Activated CD4-positive, alpha-beta T cell treated with anti-CD3 and anti-CD28 coated beads for 4 hours (primary cell): ENCODE data around the gene ESRP2.

Source experiments
- DNase-seq, 2 donors: peaks; one replicate each; pipeline ENCODE4 v3.0.0-alpha.2; 2020

The ESRP2 gene

DNA sequence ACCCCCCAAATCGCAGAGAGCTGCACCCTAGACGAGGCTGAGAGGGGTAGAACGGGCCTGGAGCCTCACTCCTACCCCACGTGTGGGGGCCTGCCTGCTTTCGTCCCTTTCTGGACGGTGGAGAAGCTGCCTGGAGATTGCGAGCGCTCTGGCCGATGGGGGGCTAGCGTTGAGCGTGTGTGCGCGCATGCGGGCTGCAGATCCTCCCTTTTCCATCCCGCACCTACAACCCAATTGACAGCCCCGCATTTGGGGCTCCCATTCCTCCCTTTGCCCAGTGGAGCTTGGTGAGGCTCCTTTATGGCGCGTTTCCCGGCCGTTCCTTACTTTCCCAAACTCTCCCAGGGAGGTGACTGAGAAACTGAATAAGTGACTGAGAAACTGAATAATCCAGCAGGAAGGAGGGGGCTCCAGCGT, 907 bp upstream of the ESRP2 start:
- no peak for DNase-seq

DNA sequence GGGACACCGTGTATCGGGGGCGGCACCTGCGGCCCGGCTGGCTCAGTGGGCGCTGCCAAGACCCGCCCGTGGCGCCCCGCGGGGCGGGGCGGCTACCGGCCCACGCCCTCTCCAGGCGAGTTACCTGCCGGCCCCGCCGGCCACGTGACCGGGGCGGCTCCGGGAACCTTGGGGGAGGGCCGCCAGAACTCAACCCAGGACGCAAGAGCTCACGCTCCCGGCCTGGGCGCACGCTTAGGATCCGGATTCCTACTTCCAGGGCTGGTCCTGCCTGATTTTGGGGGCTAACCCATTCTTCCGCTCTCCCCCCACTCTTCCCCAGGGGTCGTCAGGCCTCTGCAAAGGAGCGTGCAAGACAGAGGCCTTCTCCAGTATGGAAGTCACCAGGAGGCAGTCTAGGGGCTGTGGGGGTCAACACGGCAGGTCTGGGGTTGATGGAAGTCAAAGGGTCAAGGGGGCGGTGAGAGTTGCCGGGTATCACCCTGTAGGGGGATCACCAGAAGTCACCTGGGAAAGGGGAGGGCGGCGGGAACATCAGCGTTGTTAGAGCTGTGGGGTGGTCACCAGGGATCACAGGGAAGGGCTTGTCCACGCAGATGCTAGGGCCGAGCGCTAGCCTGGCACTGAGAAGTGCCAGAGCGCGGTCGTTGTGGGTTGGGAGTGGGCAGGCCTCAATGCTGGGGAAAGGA, 354 bp upstream of the ESRP2 start:
- peak in 1 of 2 donors; percentile 23 for DNase-seq

DNA sequence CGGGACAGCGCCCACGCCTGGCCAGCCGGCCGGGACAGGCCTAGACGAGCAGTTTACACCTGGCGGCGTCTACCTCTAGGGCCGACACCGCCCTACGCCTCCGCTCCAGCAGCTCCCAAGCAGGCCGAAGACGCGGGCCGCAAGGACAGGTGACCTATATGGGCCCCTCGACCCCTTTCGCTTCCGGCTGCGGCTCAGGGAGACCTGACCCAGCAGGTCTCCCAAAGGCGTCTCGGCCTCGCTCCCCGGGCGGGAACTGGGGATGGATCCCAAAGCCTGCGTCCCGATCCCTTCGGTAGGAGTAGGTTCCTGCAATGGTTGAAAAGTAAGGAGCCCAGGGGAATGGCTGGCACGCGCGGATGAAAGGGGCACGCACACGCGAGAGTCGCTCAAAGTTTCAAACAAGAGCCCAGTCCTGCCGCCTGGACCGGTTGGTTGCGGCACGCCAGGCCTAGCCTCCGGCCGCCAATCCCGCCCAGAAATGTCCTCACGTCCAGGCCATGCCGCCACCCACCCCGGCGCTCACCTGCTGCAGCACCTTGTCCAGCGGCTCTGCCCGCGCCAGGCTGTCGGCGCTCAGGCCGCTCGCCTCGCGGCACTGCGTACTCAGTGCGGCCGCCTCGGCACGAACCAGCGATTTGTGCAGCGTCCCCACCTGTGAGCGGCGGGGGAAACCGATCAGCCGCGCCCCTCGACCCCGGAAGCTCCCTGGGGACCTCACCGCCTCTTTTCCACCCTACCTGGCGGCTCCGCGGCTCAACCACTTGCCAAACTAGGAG, 630 bp downstream of the ESRP2 start:
- no peak for DNase-seq

DNA sequence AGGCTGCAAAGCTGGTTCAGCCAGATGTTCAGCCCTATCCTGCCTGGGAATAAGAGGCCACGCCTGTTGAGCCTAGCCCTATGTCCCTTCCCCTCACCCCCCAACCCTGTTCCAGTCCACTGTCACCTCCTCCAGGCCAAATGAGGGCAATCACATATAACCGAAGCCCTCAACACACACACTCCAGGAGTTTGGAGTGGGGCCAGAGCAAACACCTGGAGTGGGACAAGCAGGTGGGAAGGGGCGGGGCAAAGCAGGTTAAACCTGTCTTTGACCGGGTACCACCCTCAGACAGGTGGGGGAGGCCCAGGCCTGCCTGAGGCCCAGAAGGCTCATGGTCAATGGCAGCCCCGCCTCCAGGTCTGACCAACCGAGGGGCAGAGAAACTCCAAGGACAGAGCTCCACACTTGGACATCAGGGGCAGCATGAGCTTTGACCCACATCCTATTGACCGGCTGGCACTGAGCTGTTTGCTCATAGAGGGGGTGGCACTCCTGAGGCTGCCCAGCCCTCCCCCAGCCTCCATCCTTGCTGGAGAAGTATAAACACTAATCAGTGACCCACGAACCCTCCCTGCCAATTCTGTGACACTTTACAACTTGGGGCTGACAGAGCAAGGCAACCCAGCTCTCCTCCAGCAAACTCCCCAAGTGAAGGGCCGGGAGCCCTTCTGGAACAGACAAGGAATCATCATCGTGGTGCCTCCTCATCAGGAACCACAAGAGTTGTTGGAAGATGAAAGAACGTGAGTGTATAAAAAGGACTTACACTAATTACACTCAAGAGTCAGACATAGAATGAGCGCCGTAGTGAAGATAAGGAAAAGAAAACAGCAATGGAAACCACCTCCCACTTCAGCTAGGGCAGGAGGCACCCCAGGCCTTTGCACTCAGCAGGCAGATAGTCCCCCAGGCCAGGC, 1.5 kb downstream of the ESRP2 start:
- DNase-seq = no peak

DNA sequence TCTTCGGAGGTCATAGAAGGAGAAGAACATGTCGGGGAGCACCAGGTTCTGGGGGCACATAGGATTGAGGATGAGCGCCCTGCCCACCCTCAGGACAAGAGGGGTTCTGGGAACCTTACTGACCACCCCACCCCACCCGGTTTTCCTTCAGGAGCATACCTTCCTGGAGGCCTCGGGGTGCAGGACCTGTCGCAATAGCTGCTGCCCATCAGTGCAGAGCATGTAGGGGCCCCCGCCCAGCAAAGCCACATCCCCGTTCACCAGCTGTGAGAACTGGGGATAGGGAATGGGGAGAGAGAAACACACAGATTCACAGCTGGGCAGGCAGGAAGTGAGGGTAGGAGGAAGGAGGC, 2.1 kb downstream of the ESRP2 start:
- no peak for DNase-seq

DNA sequence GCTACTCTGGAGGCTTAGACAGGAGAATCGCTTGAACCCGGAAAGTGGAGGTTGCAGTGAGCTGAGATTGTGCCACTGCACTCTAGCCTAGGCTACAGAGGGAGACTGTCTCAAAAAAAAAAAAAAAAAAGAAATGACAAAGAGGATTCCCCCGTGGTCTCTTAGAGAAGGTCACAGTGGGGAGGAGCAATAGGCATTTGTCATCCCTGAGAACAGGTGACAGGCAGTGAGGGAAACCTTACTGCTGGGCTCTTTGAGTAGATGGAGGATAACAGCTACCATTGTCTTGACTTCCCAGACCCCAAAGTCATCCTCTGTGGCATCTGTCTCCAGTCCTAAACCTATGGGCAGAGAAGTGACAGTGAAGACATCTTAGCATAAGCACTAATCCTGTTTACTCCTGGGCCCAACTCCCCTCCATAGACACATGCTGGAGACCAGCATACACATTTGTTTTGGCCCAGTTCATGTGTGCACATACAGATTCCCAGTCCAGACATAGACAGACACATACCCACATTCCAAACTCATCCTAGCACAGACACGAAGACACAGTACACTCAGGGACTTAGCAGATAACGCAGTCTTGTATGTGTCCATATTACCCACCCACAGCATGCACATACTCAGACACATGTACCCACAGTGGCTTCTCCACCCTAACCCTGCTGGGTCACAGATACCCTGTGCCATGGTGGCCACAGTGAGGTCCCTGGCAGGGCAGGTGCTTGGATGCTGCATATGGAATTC, 2.7 kb downstream of the ESRP2 start:
- DNase-seq = peak in 1 of 2 donors; percentile 33

DNA sequence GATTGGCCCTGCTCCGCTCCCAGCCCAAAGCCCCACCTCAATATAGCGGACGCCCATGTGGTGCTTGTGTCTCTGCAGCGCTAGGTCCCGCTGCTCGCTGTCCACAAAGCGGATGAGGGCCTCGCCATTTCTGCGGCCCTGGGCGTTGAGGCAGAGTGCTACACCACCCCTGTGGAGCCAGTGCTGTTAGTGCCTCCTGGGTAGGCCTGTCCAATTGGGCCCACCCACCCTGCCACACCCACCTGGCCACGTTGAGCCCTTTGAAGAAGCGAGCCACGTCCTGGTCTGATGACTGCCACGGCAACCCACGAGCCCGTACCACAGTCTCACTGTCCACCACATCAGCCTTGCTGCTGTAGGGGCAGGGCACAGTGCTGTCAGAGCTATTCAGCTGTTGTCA, 3.6 kb downstream of the ESRP2 start:
- DNase-seq = no peak

DNA sequence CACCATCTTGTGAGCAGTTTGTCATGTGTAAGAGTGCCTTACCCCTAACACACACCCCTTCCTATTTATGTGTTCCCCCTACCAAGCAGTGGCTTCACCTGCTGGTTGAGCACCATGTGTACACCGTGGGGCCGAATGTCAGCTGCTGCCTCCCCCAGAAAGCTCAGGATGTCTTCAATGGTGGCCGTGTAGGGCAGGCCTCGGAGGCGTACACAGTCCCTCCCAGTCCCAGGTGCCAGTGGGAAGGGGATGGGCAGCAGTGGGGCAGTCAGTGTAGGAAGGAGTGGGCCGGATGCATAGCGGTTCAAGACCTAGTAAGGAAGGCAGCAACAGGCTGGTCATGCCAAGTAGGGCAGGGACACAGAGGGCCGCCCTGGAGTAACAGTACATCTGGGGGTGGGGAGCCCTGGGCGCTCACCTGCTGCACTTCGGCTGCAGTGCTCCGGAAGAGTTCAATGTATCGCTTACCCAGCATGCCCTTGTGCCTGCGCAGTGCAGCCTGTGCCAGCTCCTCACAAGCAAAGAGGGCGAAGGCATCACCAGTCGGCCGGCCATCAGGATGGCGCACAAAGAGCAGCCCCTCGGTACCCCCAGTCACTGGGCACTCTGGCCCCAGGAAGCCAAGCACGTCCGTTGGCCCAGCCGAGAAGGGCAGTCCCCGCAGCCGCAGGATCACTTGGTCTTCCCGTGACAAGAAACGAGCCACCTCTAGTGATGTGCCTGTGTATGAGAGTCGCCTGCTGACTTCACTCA, 4.4 kb downstream of the ESRP2 start:
- DNase-seq = no peak

DNA sequence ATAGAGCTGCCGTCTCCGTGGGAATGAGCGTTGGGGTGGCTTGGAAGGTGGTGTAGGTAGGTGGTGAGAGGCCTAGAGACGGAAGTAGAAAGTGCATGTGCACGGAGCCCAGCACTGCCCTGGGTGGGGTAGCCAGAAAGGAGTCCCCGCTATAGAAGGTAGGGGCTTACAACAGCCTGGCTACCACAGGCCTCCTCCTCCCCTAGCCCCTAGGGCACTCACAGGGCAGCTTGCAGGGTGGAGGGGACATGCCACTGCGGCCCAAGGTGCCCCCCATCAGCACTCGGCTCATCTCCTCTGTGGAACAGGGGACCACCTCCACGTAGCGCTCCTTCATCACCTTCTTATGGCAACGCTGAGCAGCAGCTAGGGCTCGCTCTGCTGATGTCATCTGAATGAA, 5.0 kb downstream of the ESRP2 start:
- DNase-seq = no peak

DNA sequence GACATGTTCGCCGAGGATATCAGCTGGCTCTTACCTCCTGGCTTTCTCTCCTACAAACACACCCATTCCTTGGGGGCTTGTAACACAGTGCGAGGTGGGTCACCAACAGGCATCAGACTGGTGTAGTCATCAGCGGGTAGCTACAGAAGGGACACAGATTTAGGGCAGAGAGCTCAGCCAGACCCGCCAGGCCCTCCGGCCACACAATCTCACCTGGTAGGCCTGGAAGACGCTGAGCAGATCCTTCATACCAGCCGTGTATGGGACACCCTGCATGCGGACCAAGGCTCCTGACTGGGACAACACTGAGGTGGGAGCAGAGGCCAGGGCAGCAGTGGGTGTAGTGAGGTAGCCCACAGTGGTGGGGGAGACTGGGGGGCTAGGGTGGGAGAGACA, 5.8 kb downstream of the ESRP2 start:
- DNase-seq = no peak

DNA sequence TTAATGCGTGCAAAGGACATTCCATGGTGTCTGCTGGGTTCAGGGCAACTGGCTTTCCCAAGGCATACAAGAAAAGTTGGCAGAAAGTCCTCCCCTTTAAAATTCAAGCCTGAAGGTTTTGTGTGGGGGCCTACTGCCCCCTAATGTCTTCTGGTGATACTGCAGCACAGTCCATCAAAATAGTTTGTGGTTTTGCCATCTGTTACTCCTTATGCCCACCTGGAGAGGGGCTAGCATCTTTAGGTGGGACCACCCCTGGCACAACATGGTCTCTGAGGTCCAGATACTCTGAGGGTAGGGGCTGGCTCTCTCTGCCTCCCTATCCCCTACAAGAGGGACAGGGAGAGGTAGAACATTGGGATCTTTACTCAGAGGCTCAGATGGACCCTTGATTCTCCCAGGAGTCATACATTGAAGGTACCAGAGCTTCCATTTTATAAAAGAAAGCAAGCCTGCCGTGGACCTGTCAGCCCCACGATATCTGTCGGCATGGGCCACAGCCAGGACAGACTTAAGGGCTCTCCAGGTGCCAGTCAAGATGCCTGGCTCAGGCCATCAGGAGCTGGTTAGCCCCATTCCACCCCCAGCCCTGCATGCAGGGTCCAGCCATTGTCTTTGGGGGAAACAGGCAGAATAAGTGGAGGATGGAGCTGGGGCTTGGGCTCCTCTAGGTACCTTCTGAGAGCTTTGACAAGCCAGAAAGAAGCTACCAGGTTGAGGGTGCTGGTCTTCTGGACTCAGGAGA, 6.3 kb downstream of the ESRP2 start:
- DNase-seq = peak in 1 of 2 donors; percentile 57

DNA sequence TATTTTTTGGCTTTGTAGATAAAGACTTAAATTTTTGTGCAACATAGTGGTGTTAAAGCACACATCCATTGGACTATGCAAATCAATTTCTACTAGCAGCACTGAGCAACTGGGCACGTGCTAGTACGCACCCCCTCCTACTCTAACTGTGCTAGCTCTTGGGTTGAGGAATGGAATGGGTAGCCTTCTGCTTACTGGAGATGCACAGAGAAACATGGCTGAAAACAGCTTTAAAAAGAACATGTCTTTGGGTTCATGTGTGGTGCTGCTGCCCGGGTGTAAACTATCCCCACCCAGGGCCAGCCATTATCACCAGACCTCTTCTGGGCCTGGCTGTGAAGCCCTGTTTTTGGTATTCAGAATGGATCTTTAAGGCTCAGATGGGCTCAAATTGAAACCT, 7.3 kb downstream of the ESRP2 start:
- no peak for DNase-seq

DNA sequence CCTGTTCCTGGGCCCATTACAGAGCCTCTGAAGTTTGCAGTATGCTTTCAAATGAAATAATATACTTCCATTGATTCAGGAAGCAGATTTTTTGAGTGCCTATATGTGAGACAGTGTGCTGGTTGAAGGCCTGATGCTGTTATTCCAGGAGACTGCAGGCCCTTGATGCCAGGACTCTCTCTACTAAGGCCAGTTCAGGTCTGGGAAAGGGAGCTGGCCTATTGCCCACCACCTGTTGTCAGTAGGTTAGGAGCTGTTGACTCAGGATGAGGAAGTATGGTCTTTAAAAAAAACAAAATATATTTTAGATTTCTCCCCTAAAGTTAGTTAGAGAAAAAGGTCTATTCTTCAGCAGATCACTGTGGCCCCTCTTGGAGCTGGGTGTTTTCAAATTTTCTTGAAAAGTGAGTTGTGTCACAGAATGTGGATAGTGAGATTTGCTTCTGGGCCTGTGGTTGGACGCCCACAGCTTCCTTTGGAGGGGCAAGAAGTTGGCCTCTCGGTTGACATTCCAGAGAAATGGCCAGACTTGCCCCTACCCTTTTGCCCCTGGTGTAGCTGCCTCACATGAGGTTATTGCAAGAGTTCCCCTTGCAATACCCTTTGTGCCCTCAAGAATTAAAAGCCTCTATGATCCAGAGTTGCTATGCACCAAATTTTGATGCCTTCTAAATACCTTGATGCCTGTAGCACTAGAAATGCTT, 7.9 kb downstream of the ESRP2 start:
- no peak for DNase-seq

DNA sequence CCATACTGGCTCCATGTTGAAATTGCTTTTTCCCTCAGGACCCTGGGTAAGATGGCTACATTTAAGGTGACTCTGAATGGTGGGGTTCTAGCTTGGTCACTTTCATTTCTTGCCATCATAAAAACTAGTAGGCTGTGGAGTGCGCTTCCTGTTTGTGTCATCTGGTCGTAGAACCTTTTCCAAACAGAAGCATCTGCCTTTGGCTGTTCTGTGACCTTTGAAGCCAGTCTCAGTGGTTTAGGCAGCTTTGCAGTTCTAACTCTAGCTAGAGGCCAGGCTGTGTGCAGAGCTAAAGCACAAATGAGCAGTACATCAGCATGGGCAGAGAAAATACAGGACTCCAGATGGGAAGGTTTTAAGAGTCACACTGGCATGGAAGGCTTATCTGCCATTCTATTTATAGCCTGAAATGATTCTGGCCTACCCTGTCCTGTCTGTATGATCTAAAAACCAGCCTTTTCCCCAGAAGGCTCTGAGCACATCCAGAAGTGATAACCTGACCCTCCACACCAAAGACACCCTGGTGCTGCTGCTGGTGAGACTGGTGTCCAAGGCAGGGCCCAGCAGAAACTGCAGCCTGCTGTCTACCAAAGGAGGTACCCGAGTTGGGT, 8.6 kb downstream of the ESRP2 start:
- no peak for DNase-seq

DNA sequence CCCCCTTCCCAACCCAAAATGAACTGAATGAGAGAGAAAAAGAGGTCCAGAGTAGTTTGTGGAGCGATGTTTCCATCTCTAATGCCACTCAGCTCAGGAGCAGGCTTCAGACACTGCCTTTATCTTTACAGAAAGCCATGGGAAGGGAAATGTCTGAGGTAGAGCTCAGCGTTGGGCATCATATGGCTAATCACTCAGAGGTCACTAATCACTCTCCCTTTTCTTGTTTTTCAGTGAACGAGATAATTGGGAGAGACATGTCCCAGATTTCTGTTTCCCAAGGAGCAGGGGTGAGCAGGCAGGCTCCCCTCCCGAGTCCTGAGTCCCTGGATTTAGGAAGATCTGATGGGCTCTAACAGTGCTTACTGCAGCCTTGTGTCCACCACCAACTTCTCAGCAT, 9.8 kb downstream of the ESRP2 start:
- DNase-seq = no peak

DNA sequence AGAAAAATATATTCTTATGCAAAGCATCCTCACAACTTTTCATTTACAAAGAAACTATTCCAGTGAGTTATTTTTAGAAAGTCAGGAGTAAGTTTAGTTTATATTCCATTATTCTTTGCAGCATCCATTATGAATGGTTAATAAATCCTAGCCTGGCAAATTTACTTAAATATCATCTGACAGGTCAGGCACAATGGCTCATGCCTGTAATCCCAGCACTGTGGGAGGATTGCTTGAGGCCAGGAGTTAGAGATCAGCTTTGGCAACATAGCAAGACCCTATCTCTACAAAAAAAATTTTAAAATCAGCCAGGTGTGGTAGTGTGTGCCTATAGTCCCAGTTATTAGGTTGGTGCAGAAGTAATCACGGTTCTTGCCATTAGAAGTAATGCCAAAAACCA, 12.9 kb downstream of the ESRP2 start:
- no peak for DNase-seq

DNA sequence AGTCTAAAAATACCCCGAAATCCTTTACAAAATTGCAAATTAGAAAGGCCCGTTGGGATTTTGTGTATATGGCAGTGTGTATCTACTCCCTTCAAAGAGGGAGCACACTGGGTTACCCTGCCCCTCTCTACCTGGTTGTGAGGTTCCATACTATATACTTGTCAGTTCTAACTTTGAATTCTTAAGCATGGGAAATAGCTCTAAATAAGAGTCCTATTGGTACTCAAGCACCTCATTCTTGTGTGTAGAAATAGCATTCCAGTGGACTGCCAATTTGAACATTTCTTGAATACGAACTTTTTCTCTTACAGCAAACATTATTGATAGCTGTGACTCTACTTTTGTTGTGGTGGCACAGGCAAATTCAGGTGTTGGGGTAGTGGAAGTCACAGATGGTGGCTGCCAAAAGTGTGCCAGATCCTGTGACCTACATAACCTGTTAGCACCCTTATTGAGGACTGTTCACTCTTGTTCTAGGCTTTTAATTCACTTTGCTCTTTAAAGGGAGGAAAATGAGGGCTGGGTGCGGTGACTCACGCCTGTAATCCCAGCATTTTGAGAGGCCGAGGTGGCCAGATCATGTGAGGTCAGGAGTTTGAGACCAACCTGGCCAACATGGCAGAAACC, 16.1 kb downstream of the ESRP2 start:
- DNase-seq = no peak

DNA sequence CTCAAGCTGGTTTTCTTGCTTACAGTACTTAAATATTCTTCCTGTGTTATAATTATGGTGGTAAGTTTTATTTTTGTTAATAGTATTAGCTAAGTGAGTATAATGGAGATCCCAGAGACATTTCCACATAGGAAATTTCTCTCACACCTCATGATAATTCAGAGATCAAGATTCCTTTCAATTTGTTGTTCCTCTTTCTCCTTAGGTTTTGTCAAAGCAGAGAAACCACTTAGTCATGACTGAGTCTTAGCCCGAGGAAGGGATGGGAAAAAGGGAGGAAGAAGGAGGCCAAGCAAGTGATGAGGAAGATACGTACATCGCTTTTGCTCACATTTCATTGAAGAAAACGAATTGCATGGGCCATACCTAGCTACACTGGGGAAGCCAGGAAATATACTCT, 18.4 kb downstream of the ESRP2 start:
- no peak for DNase-seq

DNA sequence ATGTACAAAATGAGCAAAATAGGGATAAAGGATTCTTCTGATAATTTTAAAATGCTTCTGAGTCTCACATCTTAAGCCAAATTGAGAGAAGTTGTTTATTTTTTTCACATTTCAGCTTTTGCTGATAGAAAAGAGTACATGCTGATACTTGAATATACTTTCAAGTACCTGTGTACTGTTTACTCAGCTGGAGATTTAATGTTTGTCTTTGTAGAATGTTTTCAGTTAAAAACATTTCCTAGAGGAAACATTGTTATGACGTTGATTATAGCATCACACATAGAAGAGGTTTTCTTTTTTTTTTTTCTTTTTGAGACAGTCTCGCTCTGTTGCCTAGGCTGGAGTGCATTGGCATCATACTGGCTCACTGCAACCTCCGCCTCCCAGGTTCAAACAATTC, 19.7 kb downstream of the ESRP2 start:
- no peak for DNase-seq

DNA sequence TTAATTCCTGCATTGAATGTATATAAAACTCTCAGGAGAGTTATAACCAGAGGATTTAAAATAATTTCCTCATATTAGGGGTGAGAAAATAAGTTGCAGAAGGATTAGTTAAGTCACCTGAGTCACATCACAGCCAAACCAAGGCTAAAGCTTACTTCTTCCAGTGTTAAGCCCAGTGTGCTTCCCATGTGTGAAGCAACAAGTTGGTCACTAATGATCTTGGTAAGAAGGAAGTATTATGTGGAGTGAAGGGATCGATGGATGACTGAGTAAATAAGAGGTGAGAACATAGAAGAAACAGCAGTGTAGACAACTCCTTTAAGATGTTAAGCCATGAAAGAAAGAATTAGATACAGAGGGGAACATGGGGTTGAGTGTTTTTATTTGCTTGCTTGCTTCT, 20.6 kb downstream of the ESRP2 start:
- no peak for DNase-seq
